ENCODE measurements around the gene MUC5AC.

- TF ChIP-seq CTCF (IDR thresholded peaks at IDR 0.05; ENCODE audit: low read depth, low read length, missing input control) (no peak), ZBTB33 (IDR thresholded peaks at IDR 0.05) (no peak), REST (IDR thresholded peaks at IDR 0.05) (no peak), TAF1 (conservative IDR thresholded peaks at IDR 0.05) (no peak), SP1 (IDR thresholded peaks at IDR 0.05) (no peak), HNF4A (conservative IDR thresholded peaks at IDR 0.05) (no peak), EGR1 (IDR thresholded peaks at IDR 0.05; ENCODE audit: low read depth in 2 of 2) (no peak), MAX (IDR thresholded peaks at IDR 0.05) (no peak), GABPA (IDR thresholded peaks at IDR 0.05 in 1 of 2, conservative IDR thresholded peaks at IDR 0.05 in 1 of 2) (no peak), NR2F2 (IDR thresholded peaks at IDR 0.05) (no peak), HNF4G (IDR thresholded peaks at IDR 0.05) (no peak)
These were observed 67.9 kb downstream of the MUC5AC start for GRCh38 chr11:1225386-1226225.
